GM19043 (cell line): Measurements from ENCODE around the gene PPOX.

Experiments
- ATAC-seq: cut with Tn5 transposase; IDR thresholded peaks from one replicate; pipeline ENCODE4 v1.9.1; 2021; ENCODE audit warnings: low read depth; ENCODE audit not compliant: unreplicated experiment

Gene PPOX

GRCh38 chr1:161196111-161196510 lies 29.9 kb downstream of the PPOX start:
- no peak for ATAC-seq

- no peak for ATAC-seq
Measured at GRCh38 chr1:161196521-161197451, 30.6 kb downstream of the PPOX start.

GRCh38 chr1:161197560-161198193 lies 31.5 kb downstream of the PPOX start:
- ATAC-seq = no peak

GRCh38 chr1:161198194-161198896 lies 32.1 kb downstream of the PPOX start:
- no peak for ATAC-seq

GRCh38 chr1:161198897-161199431 lies 32.7 kb downstream of the PPOX start, which contains the start of gene ADAMTS4:
Gene ADAMTS4 (minus strand): TSS chr1:161199054. CDS start chr1:161198627, 427 bp downstream.
- ATAC-seq = no peak

GRCh38 chr1:161199506-161200139 lies 33.4 kb downstream of the PPOX start:
- ATAC-seq = no peak

GRCh38 chr1:161200421-161200991 lies 34.3 kb downstream of the PPOX start:
- ATAC-seq = no peak

- ATAC-seq = no peak
Measured at GRCh38 chr1:161200992-161201835, 35.0 kb downstream of the PPOX start.

- ATAC-seq = peak; percentile 98
Measured at GRCh38 chr1:161201836-161202712, 35.8 kb downstream of the PPOX start, which contains the start of gene NDUFS2. Gene NDUFS2 (plus strand): TSS chr1:161202367. CDS start chr1:161202386, 19 bp downstream.

- ATAC-seq = no peak
Measured at GRCh38 chr1:161206411-161207140, 40.4 kb downstream of the PPOX start.

- ATAC-seq = no peak
Measured at GRCh38 chr1:161207173-161207572, 40.9 kb downstream of the PPOX start.

GRCh38 chr1:161209790-161210409 lies 43.7 kb downstream of the PPOX start:
- ATAC-seq = no peak

- no peak for ATAC-seq
Measured at GRCh38 chr1:161214369-161214768, 48.1 kb downstream of the PPOX start.

- ATAC-seq = no peak
Measured at GRCh38 chr1:161215076-161215475, 48.9 kb downstream of the PPOX start, which contains the start of gene FCER1G. Gene FCER1G (plus strand): TSS chr1:161215295. CDS start chr1:161215322, 27 bp downstream.

- peak; percentile 90 for ATAC-seq
Measured at GRCh38 chr1:161216945-161217712, 50.9 kb downstream of the PPOX start.

GRCh38 chr1:161217831-161218230 lies 51.6 kb downstream of the PPOX start:
- ATAC-seq = no peak
